Testis (tissue), 3 donors: ENCODE measurements around the gene OTUB2. TPM values are rescaled to one million over a fixed set of nuclear protein-coding genes. Genes with fewer than 3 reads are reported as not detected.

Experiments
- DNase-seq: peaks from one replicate; pipeline ENCODE4 v3.0.0-alpha.2; 2019
- H3K27ac ChIP-seq, 2 donors: fragments of 200-600 bp; sonication (generic); one replicate each; pipeline ENCODE4 v1.5.1; 2019
- H3K27me3 ChIP-seq: fragments of 200-600 bp; sonication (generic); one replicate; pipeline ENCODE4 v1.5.1; 2019
- H3K36me3 ChIP-seq: fragments of 200-600 bp; sonication (generic); one replicate; pipeline ENCODE4 v1.5.1; 2017; ENCODE audit warnings: low read depth; ENCODE audit errors: missing control alignments
- H3K4me1 ChIP-seq: fragments of 200-600 bp; sonication (generic); one replicate; pipeline ENCODE4 v1.5.1; 2019
- H3K4me3 ChIP-seq, 2 donors: fragments of 200-600 bp; sonication (generic); one replicate each; pipeline ENCODE4 v1.5.1; 2017 to 2019
- H3K9me3 ChIP-seq: fragments of 200-600 bp; sonication (generic); one replicate; pipeline ENCODE4 v1.5.1; 2017
- POLR2A ChIP-seq: fragments of 450-650 bp; IDR thresholded peaks from one replicate; pipeline ENCODE4 v1.6.1; 2017; ENCODE audit warnings: antibody characterized with exemption, mild to moderate bottlenecking, moderate library complexity
- WGBS, 2 donors: methylation state at CpG; one replicate each; pipeline ENCODE4 v1.1.5; 2018; 5-methylcytosine and 5-hydroxymethylcytosine counted together
- intact Hi-C: fragments of 100-400 bp; cut with DNase I; formaldehyde crosslinking; loops from one replicate; pipeline ENCODE4 v1.15.1; 2023; ENCODE audit warnings: low total_unique reads
- polyA plus RNA-seq: library from polyadenylated mRNA; stranded (reverse); fragments of 350-450 nt; fragmentation: Illumina TruSeq; extraction: RNeasy Lipid Tissue Mini Kit (QIAGEN cat#74804); gene quantifications from one replicate; pipeline ENCODE4 v1.2.3, GENCODE V29; 2014; ENCODE audit warnings: low read depth, low replicate concordance; ENCODE audit not compliant: insufficient read depth
- total RNA-seq, 2 donors: library from RNA; depleted of rRNA; stranded (reverse); fragments of >200 nt; gene quantifications; one replicate each; pipeline ENCODE4 v1.2.3, GENCODE V29; 2016
- TF ChIP-seq, protein P1 (sequence below), 3 experiments: fragments of 450-650 bp in 2 of 3; fragments of 200-600 bp in 1 of 3; sonication (generic) in 1 of 3; IDR thresholded peaks; one replicate each; pipeline ENCODE4 v1.5.1; 2016 to 2019; ENCODE audit warnings: antibody characterized with exemption in 3 of 3, mild to moderate bottlenecking in 2 of 3, moderate library complexity in 1 of 3

Gene OTUB2
- total and polyA plus RNA-seq, 3 donors from 2014 or later: 8.4 to 19.3 (median 16.8) TPM

DNA sequence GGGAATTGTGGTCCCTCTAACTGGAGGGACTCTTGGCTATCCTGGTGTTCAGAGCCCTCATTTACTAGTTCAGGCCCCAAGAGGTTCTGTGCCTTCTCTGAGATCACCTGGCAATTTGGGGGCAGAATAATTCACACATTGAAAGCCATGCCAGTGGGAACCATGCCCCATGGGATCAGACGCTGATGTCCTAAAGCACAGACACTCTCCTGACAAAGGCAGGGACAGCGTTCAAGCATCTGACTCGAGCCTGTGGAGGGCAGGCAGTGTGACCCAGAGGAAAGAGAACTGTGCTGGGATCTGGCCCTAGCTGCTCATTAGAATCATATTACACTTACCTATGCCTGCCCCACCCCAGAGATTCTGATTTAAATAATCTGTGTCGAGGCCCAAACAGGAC is 47.4 kb upstream of the OTUB2 start:
- no peaks in the 10 kb centered on the region for H3K36me3 ChIP-seq
- H3K27me3 ChIP-seq: no peaks in the 10 kb centered on the region
- WGBS, 2 donors: 78 to 94% methylated on average over 3 to 4 of the region's 4 CpGs
- no peaks in the 10 kb centered on the region for H3K9me3 ChIP-seq
- no peak overlapping the region for H3K4me3 ChIP-seq
- H3K4me1 ChIP-seq: no peaks in the 10 kb centered on the region
- TF ChIP-seq, protein P1, sequence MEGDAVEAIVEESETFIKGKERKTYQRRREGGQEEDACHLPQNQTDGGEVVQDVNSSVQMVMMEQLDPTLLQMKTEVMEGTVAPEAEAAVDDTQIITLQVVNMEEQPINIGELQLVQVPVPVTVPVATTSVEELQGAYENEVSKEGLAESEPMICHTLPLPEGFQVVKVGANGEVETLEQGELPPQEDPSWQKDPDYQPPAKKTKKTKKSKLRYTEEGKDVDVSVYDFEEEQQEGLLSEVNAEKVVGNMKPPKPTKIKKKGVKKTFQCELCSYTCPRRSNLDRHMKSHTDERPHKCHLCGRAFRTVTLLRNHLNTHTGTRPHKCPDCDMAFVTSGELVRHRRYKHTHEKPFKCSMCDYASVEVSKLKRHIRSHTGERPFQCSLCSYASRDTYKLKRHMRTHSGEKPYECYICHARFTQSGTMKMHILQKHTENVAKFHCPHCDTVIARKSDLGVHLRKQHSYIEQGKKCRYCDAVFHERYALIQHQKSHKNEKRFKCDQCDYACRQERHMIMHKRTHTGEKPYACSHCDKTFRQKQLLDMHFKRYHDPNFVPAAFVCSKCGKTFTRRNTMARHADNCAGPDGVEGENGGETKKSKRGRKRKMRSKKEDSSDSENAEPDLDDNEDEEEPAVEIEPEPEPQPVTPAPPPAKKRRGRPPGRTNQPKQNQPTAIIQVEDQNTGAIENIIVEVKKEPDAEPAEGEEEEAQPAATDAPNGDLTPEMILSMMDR (IDR thresholded peaks at IDR 0.05): no peak
- no peak for TF ChIP-seq POLR2A
- no peak for DNase-seq
- H3K27ac ChIP-seq: no peak overlapping the region
- intact Hi-C loops: no loop called here

DNA sequence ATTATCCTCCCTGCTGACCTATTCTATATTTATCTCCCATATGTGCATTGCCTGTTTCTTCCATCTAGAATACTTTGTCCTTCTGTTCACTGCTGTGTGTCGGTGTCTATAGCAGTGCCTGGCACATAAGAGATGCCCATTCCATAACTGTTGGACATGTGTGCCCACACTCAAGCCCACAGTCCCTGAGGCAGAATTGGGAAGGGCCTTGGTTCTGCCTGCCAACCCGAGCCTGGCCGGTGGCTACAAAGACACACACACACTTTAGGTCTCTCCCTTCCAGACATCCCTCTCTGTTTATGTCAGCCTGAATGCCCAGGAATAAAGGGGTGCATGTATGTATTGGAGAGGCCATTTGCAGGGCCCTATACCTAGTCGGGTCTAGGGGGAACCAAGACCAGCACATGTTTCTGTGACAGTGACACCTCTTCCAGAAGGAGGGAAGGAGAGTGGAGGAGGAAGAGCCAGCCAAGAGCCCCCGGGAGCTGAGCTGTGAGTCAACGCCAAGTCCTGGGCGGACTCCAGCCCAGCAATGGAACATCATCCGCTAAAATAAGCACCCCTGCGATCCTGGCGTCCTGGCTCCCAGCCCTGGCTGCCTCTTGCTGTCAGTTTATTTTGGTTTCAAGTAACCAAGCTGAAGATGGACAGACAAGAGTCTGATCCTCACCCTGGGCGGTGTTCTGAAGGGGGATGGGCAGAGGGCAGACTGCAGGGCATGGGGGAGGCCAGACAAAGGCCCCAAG is 45.5 kb upstream of the OTUB2 start:
- TF ChIP-seq POLR2A: no peak
- TF ChIP-seq, protein P1 (IDR thresholded peaks at IDR 0.05): no peak
- Histone ChIP-seq H3K36me3 (no peaks in the 10 kb centered on the region), H3K4me1 (no peaks in the 10 kb centered on the region), H3K4me3 (no peak overlapping the region), H3K9me3 (no peaks in the 10 kb centered on the region), H3K27me3 (no peaks in the 10 kb centered on the region), H3K27ac (no peak overlapping the region)
- WGBS, 2 donors: 68 to 69% methylated on average over 11 of the region's 11 CpGs
- DNase-seq: no peak
- intact Hi-C loops: no loop called here

DNA sequence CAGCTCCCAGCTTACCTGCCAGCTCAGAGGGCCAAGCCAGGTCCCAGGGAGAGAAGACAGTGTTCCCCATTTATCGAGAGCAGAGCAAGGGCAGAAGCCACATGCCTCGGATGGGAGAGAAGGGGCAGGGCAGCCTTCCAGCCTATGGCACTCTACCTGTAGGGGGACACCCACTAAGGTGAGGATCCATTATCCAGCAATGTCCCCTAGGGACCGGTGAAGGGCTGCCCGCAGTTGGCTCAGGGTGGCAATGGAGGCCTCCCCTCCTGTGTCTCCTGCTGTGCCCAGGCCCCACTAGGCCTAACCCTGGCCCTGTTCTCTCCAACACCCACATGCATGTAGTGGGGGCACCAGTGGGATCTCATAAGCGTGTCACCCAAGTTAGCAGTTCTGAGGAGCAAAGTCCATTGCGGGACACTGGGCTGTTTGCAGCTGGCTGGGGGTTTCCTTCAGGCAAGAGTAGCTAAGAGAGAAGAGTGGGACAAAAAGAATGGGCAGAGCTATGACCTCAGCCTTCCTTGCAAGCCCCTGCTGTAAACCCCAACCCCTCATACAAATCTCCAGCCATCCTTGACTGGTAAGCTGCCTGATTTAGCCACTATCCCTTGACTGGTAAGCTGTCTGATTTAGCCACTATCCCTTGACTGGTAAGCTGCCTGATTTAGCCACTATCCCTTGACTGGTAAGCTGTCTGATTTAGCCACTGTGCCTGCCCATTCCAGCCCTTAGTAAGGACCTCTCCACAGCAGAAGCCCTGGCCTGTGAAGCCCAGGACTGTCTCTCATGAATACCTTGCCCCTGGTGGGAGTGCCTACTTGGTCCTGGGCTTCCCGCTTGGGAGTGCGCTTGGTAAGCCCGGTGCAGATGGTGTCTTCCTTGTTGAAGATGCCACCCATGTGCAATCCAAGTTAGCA is 44.6 kb upstream of the OTUB2 start:
- intact Hi-C loops: no loop called here
- H3K27me3 ChIP-seq: no peaks in the 10 kb centered on the region
- no peaks in the 10 kb centered on the region for H3K36me3 ChIP-seq
- no peak overlapping the region for H3K4me3 ChIP-seq
- H3K27ac ChIP-seq: no peak overlapping the region
- H3K9me3 ChIP-seq: no peaks in the 10 kb centered on the region
- 88 to 96% methylated on average over 4 to 9 of the region's 9 CpGs for WGBS, 2 donors
- H3K4me1 ChIP-seq: no peaks in the 10 kb centered on the region
- no peak for DNase-seq
- TF ChIP-seq, protein P1 (IDR thresholded peaks at IDR 0.05): no peak
- no peak for TF ChIP-seq POLR2A

DNA sequence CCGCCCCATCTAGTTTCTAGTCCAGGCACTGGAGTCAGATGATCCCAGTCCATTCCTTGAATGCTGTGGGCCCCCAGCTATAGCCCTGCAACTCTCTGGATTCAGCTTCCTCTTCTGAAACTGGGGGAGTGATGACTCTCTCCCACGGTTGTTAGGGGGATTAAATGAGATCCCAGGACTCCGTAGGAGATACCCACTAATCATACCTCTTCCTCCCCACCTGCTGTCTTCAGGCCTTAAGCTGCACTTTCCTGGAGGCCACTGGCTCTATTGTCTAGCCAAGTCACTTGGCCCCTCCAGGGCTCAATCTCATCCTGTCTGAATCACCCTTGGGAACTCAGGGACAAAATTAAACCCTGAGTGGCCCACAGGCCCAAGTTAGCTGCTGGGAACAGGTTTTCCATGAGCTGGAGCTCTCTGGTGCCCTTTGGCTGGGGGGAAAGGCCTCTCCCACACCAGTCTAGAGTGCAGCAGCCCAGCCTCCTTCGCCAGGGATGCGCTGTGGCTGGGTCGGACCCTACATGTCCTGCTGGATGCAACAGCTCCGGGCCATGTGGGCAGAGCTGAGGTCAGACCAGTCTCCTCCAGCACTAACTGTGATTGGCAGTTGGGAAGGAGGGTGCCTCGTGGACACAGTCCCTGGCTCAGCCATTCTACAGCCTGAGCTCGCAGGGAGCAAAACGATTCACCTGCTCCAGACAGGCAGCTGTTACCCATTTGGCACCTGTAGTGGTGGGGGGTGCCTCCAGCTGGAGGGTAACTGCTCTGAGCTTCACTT is 43.7 kb upstream of the OTUB2 start:
- no peak for TF ChIP-seq POLR2A
- TF ChIP-seq, protein P1 (IDR thresholded peaks at IDR 0.05): no peak
- H3K27me3 ChIP-seq: no peaks in the 10 kb centered on the region
- intact Hi-C loops: no loop called here
- 83 to 87% methylated on average over 2 to 10 of the region's 10 CpGs for WGBS, 2 donors
- H3K4me1 ChIP-seq: no peaks in the 10 kb centered on the region
- no peak overlapping the region for H3K27ac ChIP-seq
- DNase-seq: no peak
- H3K4me3 ChIP-seq: no peak overlapping the region
- no peaks in the 10 kb centered on the region for H3K9me3 ChIP-seq
- H3K36me3 ChIP-seq: no peaks in the 10 kb centered on the region
